Smooth muscle cell (in vitro differentiated cells): ENCODE measurements around the gene MED13. TPM values are rescaled to one million over a fixed set of nuclear protein-coding genes. Genes with fewer than 3 reads are reported as not detected.

ENCODE experiments used
- DNase-seq: peaks from one replicate; lab custom pipeline; 2025; ENCODE audit not compliant: unreplicated experiment; lab: John Stamatoyannopoulos, UW
- H2AFZ ChIP-seq: fragments of 200-600 bp; sonication (generic); 2 replicates; pipeline ENCODE4 v1.6.0; 2016; ENCODE audit warnings: antibody characterized with exemption, low read depth, mild to moderate bottlenecking
- H3F3A ChIP-seq: fragments of 200-600 bp; sonication (generic); 2 replicates; pipeline ENCODE4 v1.6.0; 2017; ENCODE audit warnings: antibody characterized with exemption, low read depth
- H3K27ac ChIP-seq: fragments of 200-600 bp; sonication (generic); 2 replicates; pipeline ENCODE4 v1.5.1; 2016; ENCODE audit warnings: low read depth, mild to moderate bottlenecking
- H3K27me3 ChIP-seq: fragments of 200-600 bp; sonication (generic); 2 replicates; pipeline ENCODE4 v1.6.1; 2016; ENCODE audit warnings: low read depth, mild to moderate bottlenecking
- H3K36me3 ChIP-seq: fragments of 200-600 bp; sonication (generic); 2 replicates; pipeline ENCODE4 v1.5.1; 2016; ENCODE audit warnings: low read depth
- H3K4me1 ChIP-seq: fragments of 200-600 bp; sonication (generic); 2 replicates; pipeline ENCODE4 v1.5.1; 2016; ENCODE audit warnings: low read depth
- H3K4me2 ChIP-seq: fragments of 200-600 bp; sonication (generic); 2 replicates; pipeline ENCODE4 v1.6.0; 2016; ENCODE audit warnings: mild to moderate bottlenecking
- H3K4me3 ChIP-seq: fragments of 200-600 bp; sonication (generic); 2 replicates; pipeline ENCODE4 v1.5.1; 2016; ENCODE audit warnings: mild to moderate bottlenecking
- H3K79me2 ChIP-seq: fragments of 200-600 bp; sonication (generic); 2 replicates; pipeline ENCODE4 v1.6.0; 2016; ENCODE audit warnings: low read depth, mild to moderate bottlenecking
- H3K9ac ChIP-seq: fragments of 200-600 bp; sonication (generic); 2 replicates; pipeline ENCODE4 v1.6.0; 2016; ENCODE audit warnings: low read depth
- H3K9me3 ChIP-seq: fragments of 200-600 bp; sonication (generic); replicated peaks from 2 replicates; pipeline ENCODE4 v1.5.1; 2016; ENCODE audit warnings: low read depth
- H4K20me1 ChIP-seq: fragments of 200-600 bp; sonication (generic); 2 replicates; pipeline ENCODE4 v1.6.0; 2016; ENCODE audit warnings: low read depth
- WGBS: methylation state at CpG from one replicate; pipeline ENCODE4 v1.1.7; 2016; ENCODE audit warnings: low lambda C conversion rate; 5-methylcytosine and 5-hydroxymethylcytosine counted together
- polyA plus RNA-seq: library from polyadenylated mRNA; unstranded; fragments of >200 nt; fragmentation: Nextera tagmentation; extraction: Ambion mirVana; gene quantifications from 2 replicates; pipeline ENCODE4 v1.2.1, GENCODE V29; 2016
- total RNA-seq: library from RNA; depleted of rRNA; stranded (reverse); fragments of >200 nt; gene quantifications from 2 replicates; pipeline ENCODE4 v1.2.3, GENCODE V29; 2014
- TF ChIP-seq, protein P1 (sequence below): fragments of 200-600 bp; sonication (generic); IDR thresholded peaks from 2 replicates; pipeline ENCODE4 v1.5.1; 2017; ENCODE audit warnings: borderline replicate concordance, mild to moderate bottlenecking, antibody characterized with exemption; ENCODE audit not compliant: insufficient read depth, poor library complexity, severe bottlenecking

MED13 gene
- total and polyA plus RNA-seq, 2 experiments from 2014 or later = 3.2 to 50.0 TPM

GRCh38 chr17:62090021-62090824 is 25.1 kb upstream of the MED13 start:
- Histone ChIP-seq H3K9me3 (no peaks in the 10 kb centered on the region), H3K4me3 (no peak overlapping the region), H3K79me2 (no peaks in the 10 kb centered on the region), H3K4me1 (no peaks in the 10 kb centered on the region), H3K4me2 (no peak overlapping the region), H2AFZ (no peak overlapping the region), H3K27me3 (no peaks in the 10 kb centered on the region), H3K9ac (no peak overlapping the region), H3K36me3 (no peaks in the 10 kb centered on the region), H3K27ac (no peak overlapping the region), H4K20me1 (no peaks in the 10 kb centered on the region), H3F3A (no peaks in the 10 kb centered on the region)
- no peak for DNase-seq
- TF ChIP-seq, protein P1, sequence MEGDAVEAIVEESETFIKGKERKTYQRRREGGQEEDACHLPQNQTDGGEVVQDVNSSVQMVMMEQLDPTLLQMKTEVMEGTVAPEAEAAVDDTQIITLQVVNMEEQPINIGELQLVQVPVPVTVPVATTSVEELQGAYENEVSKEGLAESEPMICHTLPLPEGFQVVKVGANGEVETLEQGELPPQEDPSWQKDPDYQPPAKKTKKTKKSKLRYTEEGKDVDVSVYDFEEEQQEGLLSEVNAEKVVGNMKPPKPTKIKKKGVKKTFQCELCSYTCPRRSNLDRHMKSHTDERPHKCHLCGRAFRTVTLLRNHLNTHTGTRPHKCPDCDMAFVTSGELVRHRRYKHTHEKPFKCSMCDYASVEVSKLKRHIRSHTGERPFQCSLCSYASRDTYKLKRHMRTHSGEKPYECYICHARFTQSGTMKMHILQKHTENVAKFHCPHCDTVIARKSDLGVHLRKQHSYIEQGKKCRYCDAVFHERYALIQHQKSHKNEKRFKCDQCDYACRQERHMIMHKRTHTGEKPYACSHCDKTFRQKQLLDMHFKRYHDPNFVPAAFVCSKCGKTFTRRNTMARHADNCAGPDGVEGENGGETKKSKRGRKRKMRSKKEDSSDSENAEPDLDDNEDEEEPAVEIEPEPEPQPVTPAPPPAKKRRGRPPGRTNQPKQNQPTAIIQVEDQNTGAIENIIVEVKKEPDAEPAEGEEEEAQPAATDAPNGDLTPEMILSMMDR = no peak
- 97% methylated on average over 7 of the region's 7 CpGs for WGBS

DNA sequence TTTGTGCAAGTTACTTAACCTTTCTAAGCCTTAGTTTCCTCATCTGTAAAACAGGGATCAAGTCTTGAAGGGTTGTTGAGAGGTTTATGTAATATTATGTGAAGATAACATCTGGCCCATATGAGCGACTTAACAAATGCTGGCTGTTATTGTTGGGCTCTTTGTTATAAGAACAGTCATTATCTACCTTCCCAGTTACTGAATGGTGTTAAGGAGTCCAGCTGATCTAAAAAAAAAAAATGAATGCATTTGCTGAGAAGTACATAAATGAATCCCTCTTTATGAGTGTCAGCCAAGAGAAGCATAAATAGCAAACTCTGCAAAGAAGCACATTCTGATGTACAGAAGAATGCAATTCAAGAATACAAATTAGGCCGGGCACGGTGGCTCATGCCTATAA is 24.3 kb upstream of the MED13 start:
- WGBS = 95% methylated on average over 3 of the region's 3 CpGs
- no peaks in the 10 kb centered on the region for H3K79me2 ChIP-seq
- DNase-seq = no peak
- TF ChIP-seq, protein P1 = no peak
- H3K4me3 ChIP-seq = no peak overlapping the region
- no peaks in the 10 kb centered on the region for H3K27me3 ChIP-seq
- H3K36me3 ChIP-seq = no peaks in the 10 kb centered on the region
- H3K9ac ChIP-seq = no peak overlapping the region
- no peaks in the 10 kb centered on the region for H3K9me3 ChIP-seq
- H3K4me1 ChIP-seq = no peaks in the 10 kb centered on the region
- H4K20me1 ChIP-seq = no peaks in the 10 kb centered on the region
- no peak overlapping the region for H3K27ac ChIP-seq
- no peak overlapping the region for H2AFZ ChIP-seq
- H3F3A ChIP-seq = no peaks in the 10 kb centered on the region
- H3K4me2 ChIP-seq = no peak overlapping the region

DNA sequence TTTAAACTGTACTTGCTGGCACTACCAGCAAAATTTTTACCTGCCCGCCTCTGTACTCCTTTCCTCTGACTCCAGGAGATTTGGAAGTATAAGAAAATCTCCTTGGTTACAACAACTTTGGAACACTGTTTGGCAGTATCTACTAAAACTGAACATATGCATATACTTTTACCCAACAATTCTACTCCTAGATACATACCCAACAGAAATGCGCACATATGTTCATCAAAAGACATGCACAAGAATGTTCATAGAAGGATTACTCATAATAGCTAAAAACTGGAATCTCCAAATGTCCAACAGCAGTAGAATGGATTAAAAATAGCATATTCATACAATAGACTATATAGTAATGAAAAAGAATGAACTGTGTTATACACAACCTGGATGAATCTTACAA is 21.7 kb upstream of the MED13 start:
- Histone ChIP-seq H3K4me2 (no peak overlapping the region), H3K9ac (no peak overlapping the region), H3K27ac (no peak overlapping the region), H3K4me3 (no peak overlapping the region), H3K36me3 (no peaks in the 10 kb centered on the region), H4K20me1 (no peaks in the 10 kb centered on the region), H3K9me3 (no peaks in the 10 kb centered on the region), H3K27me3 (no peaks in the 10 kb centered on the region), H3F3A (no peaks in the 10 kb centered on the region), H3K79me2 (no peaks in the 10 kb centered on the region), H3K4me1 (no peaks in the 10 kb centered on the region), H2AFZ (no peak overlapping the region)
- no peak for DNase-seq
- TF ChIP-seq, protein P1 = no peak
- 97% methylated on average over 2 of the region's 2 CpGs for WGBS
